Left kidney (tissue), 2 donors: ENCODE measurements around the gene ALDH1A1. TPM values are rescaled to one million over a fixed set of nuclear protein-coding genes. Genes with fewer than 3 reads are reported as not detected.
"Not testable (repeated sequence)": the region's sequence is repeated elsewhere in the genome, so short reads cannot be mapped to it uniquely, and the experiment has no call there.

Source experiments
- DNase-seq: peaks from one replicate; pipeline ENCODE4 v3.0.0-alpha.2; 2013
- polyA plus RNA-seq: library from polyadenylated mRNA; unstranded; fragments of 120-200 nt; gene quantifications from one replicate; pipeline ENCODE4 v1.2.1, GENCODE V29; 2013; ENCODE audit not compliant: insufficient read length

ALDH1A1 gene
- polyA plus RNA-seq, 1 donor: 281 TPM

DNA sequence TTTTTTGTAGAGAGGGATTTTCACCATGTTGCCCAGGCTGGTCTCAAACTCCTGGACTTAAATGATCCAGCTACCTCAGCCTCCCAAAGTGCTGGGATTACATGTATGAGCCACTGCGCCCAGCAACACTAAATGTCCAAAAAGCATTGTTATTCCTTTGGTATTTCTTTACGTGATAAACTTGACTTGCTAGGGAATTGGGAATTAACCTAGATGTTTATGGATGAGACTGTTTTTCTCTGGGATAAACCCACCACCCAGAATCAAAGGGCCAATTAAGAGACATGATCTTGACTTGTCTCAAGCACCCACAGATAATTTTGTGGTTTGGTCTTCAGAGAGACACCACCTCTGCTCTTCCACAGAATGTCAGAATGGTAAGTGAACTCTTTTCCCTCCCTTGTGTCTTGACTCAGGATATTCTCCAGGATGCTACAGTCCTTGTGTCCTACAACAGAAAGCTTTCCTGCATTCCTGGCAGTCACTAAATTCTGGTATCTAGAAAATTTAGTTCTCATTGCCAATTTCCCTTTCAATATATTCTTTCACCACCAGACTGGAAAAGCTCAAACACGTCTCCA lies 55.7 kb downstream of the ALDH1A1 start:
- DNase-seq: no peak

DNA sequence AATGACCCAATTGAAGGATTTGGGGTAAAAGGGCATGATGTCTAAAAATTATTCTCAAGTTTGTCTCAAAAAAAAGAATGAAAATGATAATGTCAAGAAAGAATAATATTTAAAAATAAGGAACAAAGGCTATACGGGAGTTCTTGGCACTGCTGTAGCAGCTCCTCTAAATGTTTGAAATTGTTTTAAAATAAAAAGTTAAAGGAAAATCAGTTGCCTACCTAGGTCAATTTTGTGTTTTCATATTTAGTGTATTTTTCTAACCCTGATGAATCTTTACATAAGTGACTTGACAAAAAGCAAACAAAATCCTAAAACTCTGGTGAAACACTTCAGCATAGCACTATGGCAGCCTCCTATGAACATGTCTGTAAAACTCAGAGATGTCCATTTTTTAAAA lies 56.4 kb downstream of the ALDH1A1 start:
- DNase-seq: no peak

DNA sequence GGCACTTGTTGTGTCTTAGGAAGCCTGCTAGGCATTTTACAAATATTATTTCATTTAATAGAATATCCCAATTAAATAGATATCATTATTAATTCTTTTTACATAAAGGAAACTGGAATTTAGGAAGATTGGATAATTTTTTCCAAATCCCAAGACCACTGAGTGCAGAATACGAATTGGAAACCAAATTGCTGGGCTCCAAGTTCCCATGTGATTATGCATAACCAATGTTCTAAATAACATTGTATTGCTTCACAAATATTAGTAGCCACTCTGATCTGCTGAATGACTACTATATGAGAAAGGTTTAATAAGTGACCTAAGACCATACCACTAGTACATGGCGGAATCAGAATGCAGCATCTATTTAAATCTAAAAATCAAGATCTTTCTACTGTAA lies 57.7 kb downstream of the ALDH1A1 start:
- no peak for DNase-seq

DNA sequence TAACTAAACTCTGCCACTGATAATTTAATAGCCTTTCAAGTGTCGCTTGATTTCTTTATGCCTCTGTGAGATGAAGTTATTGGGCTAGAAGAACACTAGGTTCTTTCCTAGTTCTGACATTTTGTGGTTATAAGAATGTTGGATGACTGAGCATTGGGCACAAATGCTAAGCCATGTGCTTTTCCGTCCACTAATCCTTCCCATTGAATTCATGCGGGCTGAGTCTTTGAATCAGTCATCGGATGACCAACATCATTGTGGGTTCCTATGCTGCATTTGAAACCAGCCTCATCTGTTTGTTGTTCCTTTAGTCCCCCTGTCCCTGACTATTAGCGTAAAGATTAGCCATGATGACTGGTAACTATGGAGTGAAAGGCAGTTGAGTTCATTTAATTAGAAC lies 58.5 kb downstream of the ALDH1A1 start:
- no peak for DNase-seq

DNA sequence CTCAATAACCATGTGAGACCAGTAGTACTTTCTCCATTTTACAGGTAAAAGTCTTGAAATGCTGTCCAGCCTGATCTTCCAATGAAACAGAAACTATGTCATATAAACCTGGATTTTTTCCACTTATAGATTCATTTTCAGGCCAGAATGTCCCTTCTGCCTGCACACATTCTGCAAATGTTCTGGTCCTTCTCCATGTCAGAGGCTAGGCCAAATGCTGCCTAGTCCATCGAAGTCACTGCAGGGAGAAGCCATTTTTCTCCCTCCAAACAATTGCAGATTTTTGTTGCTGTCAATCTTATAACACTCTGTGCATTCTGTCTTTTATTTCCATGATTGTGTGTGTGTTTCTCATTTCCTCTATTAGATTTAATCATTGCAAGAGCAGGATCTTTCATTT lies 59.4 kb downstream of the ALDH1A1 start:
- DNase-seq: no peak

DNA sequence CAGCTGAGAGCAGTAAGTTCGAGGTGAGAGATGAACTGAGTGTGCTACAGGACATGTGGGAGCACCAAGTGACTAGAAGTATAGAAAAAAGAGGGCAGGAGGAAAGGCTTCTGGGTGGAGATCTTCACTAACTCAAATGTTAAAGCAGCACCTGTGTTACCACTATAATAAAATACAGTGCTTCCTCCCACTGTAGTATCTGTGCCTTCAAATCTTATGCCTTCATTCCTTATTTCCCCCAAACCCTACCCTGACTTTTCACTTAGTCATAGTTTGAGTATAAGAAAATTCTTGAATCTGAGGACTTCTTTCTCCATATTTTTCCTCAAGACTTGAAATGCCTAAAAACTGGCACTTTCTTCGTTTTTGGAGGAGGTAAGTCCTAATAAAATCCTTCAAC lies 61.8 kb downstream of the ALDH1A1 start:
- DNase-seq: no peak

DNA sequence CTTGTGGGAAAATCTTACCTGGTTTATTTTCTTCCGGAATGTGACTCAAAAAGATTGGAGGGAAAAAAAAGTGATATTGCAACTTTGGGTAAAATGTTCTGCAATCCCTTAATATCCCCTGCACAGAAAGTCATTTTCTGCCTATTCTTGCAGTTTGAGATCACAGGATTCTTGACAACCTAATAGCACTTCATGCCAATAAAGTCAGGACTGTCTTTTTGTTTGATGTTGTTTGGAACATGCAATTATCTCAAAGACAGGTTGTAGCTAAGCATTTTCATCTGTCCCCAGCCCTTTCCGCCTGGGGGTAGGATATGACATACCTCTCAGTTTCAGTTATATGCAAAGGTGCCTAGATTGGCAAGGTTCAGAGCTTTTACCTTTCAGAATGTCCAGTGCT lies 63.9 kb downstream of the ALDH1A1 start:
- DNase-seq: no peak

DNA sequence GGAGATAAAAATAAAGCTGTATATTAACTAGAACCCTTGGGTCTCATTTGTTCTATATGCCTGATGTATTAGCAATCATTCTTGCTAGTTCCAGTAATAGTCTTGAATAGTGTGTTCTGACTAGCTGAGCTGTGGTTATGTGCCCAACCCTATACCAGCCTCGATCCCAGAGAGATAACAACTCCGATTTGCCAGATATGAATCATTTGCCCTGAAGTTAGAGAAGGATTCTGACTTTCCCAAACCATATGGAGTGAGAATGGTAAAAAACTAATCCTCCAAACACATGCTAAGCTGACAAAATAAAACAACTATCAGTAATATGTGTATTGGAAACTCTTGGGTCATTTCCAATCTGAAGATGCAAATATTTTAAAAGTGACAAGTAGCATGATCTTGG lies 64.8 kb downstream of the ALDH1A1 start:
- DNase-seq: no peak

DNA sequence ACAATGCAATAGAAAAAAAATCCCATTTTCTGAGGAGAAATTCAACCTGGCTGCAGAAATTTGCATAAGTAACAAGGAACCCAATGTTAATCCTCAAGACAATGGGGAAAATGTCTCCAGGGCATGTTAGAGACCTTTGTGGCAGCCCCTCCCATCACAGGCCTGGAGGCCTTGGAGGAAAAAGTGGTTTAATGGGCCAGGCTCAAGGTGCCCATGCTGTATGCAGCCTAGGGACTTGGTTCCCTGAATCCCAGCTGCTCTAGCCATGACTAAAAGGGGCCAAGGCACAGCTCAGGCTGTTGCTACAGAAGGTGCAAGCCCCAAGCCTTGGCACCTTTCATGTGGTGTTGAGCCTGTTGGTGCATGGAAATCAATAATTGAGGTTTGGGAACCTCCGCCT lies 66.5 kb downstream of the ALDH1A1 start:
- DNase-seq: no peak

DNA sequence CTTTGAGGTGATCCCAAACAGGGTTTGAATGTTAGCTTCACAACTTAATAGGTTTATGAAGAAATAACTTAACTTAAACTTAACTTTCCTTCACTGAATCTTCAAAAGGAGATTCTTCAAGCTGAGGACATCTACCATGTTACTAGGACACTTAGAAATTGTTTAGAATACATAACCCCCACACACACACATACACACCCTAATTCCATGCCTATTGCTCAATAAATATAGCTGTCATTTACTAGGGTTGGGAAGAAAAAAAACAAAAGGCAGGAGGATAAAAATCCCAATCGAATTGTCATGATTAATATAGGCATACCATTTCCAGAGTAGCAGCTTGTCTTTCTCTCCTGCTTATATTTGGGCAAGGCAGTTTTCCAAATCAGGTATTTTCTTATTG lies 68.3 kb downstream of the ALDH1A1 start:
- no peak for DNase-seq

DNA sequence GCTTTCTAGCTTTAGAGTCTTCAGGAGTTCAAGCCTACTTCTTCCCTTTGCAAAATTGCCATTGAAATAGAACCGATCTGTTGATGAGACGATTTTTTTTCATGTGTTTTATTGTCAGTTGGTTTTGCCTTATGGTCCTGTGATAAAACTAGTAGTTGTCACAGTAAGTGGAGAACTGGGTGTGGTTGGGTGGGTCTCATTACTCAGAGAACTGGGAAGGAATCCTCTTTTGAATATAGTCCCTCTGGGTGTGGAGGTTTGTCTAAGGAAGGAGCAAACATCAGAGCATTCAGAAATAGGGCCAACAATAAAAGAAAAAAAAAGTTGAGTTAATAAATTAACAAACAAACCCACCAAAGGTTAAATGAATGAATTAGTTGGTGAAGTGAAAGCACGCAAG lies 69.0 kb downstream of the ALDH1A1 start:
- no peak for DNase-seq

DNA sequence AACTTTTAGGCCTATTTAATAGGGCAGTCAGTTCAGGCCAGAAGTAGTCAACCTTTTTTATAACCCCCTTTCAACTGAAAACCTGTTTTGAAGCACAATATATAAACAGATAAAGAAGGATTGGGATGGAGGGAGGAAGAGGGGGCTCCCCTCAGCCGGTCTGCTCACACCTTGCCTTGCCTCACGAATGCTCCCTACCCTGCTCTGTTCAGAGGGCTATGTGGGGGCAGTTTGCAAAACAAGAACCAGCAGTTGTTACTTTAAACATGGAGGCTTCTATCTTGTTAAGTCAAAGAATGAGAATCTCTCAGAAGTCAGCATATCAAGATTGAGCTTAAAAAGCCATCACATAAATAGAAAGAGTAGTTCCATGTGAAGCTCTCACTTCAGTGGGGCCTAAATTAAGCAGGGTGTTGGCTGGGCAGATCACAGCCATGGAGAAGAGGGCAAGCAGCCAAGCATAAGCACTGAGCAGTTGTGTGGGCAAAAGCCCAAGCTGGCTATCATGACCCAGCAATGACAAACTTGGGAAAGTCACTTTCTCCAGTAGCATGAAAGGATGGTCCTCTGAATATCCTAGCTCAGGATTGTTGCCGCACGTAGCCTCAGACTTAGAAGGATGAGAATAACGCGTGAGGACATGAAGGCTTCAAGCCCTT lies 70.6 kb downstream of the ALDH1A1 start:
- no peak for DNase-seq

DNA sequence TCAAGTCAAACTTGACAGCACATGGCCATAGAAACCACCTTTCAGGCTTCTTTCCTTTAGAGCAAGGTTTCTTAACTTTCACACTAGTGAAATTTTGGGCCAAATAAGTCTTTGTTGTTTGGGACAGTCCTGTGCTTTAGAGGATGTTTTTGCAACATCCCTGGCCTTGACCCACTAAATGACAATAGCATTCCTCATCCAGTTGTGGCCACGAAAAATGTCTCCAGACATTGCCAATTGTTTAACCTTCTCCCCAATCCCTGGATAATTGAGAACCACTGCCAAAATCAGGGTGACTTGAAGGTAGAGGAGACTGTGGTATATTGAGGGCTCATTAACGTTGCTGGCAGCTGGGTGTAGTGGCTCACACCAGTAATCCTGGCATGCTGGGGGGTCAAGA lies 72.0 kb downstream of the ALDH1A1 start:
- no peak for DNase-seq

DNA sequence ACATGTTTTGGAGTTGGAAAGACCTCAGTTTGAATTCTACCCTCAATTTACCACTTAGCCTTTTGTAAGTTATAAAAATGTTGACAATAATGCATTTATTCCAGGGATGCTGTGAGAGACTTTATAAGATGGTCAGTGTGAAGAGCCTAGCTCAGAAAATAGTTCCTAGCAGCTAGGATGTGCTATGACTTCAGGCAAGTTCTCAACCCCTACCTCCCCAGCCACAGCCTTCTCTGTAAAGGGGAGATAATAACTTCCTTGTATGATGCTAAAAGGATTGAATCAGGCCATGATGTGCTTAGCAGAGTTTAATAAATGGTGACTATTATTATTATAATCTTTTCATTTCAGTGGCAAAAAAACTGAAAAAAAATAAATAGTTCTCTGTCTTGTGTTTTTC lies 77.6 kb downstream of the ALDH1A1 start:
- DNase-seq: no peak

DNA sequence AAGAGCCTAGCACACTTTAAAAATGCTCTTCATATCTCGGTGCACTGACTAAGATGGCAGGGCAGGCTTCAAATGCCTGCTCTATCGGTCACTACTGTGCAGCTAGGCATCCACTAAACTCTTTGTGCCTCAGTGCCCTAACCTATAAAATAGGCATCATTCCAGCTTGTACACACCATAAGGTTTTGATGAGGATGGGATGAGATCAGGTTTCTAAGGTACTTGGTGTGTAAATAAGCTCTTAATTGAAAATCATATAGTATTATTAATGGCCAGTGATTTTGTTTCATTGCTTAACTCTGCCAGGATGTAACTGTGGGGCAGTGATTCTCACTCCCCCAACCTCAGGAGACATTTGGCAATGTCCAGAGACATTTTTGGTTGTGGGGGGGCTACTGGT lies 78.5 kb downstream of the ALDH1A1 start:
- DNase-seq: no peak

DNA sequence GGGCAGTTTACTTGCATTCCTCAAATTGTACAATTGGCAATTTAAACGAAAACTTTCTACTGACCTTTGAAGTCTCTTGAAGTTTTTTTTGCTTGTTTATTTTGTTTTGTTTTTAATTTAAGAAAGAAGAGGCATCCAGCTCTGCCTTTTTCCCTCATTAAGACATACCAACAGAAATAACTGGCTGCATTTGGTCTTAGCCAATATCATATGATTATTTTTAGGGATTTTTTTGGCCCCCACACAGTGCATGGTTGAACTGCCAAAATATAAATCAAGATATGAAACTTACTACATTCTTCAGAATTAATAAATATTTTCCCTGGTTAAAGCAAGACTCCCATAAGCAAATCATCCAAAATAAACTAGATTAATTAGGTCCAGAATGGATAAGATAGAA lies 79.4 kb downstream of the ALDH1A1 start:
- DNase-seq: no peak

DNA sequence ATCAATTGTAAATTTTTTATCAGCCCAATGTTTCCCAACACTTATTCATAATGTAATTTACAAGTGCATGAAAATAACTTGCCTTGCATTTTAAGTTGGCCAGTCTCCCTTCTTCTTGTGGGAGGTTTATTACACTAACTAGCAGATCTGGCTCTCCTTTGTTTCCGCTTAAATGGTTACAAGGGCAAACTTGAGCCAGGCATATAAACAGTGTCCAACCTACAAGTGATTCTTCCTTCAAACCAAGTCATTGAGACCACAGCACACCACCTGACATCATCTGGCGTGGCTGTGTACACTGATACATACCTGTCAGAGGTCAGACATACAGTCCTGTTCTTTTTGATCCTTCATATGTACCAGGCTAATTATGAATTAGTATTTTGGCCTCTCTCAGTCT lies 80.1 kb downstream of the ALDH1A1 start:
- DNase-seq: peak; percentile 32

DNA sequence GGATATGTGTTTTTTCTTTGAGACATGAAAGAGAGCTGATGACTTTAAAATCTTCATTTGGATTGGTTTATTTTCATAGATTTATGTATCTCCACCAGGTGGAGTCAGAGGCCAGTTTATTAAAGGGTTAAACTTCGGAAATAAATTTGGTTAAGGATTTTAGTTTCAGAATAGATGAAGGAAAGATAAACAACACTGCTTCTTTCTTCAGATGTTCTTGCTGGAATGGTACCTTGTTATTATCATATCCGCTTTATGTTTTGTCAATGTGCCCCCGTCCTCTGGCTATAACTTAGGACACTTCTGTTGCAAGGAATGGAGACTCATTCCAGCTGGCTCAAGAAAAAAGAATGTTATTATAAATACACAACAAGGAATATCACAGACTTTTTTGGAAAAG lies 81.2 kb downstream of the ALDH1A1 start:
- DNase-seq: no peak

DNA sequence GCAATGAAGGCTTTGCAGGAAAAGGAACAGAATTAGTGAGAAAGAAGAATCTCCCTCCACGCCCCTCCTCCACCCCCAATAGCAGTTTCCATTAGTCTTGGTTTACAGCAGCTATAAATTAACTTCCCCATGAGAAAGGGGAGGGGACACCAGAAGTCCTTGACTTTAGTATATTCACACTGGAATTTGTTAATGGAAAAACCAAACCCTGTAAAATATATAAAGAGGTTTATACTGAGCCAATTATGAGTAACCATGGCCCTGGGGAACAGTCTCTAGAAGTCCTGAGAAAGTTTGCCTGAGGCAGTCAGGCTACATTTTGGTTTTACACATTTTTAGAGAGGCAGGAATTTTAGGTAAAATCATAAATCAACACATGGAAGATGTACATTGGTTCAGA lies 88.5 kb downstream of the ALDH1A1 start:
- DNase-seq: peak; percentile 42

DNA sequence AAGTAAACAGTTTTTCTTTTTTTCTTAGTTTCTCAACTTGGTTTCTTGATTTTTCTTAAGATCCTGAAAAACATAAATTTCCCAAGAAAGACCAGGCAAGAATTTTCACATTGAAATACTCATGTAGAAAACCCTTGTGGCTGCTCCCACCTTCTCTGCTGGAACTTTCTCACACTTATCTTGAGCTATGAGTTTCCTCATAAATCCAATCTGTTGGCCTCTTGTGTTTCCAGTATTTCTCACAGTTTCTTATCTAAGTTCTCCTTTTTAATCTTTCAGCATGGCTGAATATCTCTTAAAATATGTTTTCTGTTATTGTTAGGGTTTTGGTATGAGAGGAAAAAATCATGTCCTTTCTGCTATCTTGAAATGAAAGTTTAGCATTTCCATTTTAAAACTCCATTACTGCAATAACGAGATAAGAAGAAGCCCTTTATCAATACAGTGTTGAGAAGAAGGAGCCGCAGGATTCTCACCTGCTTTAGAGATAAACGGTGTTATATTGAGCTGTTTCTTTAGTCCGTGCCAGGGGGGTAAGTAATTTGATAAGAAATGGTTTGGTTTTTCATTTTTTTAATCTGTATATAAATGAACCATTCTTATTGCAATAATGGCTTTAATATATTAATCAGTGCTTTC lies 89.3 kb downstream of the ALDH1A1 start:
- no peak for DNase-seq

DNA sequence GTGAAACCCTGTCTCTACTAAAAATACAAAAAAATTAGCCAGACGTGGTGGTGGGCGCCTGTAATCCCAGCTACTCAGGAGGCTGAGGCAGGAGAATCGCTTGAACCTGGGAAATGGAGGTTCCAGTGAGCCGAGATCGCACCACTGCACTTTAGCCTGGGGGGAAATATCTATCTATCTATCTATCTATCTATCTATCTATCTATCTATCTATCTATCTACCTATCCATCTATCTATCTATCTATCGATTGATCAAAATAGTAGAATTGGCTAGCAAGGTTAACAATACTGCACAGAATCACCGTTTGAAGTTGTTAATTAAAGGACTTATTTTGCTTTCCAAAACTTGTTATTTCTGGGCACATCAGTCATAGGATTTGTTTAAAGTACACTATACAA lies 90.1 kb downstream of the ALDH1A1 start:
- DNase-seq: not testable (repeated sequence)

DNA sequence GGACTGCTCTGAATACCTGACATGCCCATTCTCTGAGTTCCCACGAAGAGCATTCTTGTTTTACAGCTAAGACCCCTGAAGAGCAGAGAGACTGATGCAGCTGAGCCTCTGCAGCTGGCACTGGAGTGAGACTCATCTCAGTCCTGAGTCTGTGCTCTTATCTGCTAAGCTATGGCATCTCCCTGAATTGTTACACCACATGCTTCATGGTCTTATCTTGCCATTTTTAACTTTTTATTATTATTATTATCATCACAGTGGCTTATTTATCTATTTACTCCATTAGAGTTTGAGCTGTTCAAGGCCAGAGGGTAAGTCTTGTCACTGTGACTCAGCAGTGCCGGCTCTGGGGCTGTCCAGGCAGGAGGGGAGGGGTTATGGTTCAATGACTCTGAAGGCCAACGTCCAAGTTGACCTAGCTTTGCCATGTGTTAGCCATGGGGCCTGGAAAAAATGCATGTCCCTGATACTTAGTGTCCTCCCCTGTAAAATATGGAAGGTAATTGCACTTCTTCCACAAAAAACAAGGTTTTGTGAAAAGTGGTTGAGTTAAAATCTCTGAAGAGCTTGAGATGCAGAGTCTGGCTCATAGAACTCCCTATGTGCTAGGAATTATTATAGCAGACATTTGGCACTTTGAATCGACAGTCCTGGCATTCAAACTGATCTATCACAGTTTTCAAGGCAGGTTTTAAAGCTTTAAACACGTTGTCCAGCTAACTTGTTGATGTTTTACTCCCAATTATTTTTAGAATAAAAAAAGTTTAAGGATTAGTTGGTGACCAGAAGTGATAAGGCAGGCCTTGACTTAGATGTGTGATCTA lies 94.6 kb downstream of the ALDH1A1 start:
- no peak for DNase-seq

DNA sequence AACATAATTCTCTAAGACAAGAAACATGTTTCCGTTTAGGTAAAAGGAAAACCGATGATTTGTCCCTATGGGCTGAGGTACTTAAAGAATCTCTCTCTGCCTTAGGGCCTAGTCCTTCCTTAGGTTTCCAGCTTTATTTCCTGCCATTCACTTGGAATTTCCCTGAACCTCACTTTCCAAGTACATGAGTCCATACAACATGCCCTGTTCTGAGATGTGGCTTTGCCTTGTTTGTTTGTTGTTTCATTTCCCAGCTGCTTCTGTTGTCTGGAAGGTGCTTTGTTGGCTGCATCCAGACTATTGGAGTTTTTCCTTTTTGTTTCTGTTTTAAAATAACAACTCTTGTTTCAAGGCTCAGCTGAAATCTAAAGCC lies 95.2 kb downstream of the ALDH1A1 start:
- DNase-seq: no peak
